Measurements from ENCODE around the gene SNX25.

GRCh38 chr4:185290018-185290607 lies 80.7 kb downstream of the SNX25 start:
- TF ChIP-seq POLR2AphosphoS5 (IDR thresholded peaks at IDR 0.05), result no peak
- TF ChIP-seq, protein P1, sequence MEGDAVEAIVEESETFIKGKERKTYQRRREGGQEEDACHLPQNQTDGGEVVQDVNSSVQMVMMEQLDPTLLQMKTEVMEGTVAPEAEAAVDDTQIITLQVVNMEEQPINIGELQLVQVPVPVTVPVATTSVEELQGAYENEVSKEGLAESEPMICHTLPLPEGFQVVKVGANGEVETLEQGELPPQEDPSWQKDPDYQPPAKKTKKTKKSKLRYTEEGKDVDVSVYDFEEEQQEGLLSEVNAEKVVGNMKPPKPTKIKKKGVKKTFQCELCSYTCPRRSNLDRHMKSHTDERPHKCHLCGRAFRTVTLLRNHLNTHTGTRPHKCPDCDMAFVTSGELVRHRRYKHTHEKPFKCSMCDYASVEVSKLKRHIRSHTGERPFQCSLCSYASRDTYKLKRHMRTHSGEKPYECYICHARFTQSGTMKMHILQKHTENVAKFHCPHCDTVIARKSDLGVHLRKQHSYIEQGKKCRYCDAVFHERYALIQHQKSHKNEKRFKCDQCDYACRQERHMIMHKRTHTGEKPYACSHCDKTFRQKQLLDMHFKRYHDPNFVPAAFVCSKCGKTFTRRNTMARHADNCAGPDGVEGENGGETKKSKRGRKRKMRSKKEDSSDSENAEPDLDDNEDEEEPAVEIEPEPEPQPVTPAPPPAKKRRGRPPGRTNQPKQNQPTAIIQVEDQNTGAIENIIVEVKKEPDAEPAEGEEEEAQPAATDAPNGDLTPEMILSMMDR (IDR thresholded peaks at IDR 0.05), result no peak
- TF ChIP-seq EP300 (IDR thresholded peaks at IDR 0.05), result no peak
